HG02885 (cell line): ENCODE measurements around the gene CSPG4.
"Not testable (repeated sequence)": the region's sequence is repeated elsewhere in the genome, so short reads cannot be mapped to it uniquely, and the experiment has no call there.

Experiments used
- ATAC-seq: cut with Tn5 transposase; IDR thresholded peaks from one replicate; pipeline ENCODE4 v1.9.1; 2021; ENCODE audit warnings: mild to moderate bottlenecking; ENCODE audit not compliant: unreplicated experiment, poor library complexity

CSPG4 gene

GRCh38 chr15:75705854-75706681 is 6.6 kb downstream of the CSPG4 start:
- ATAC-seq, result no peak

- not testable (repeated sequence) for ATAC-seq
Observed at GRCh38 chr15:75705375-75705774, 7.3 kb downstream of the CSPG4 start.

GRCh38 chr15:75704618-75705017 is 8.0 kb downstream of the CSPG4 start:
- no peak for ATAC-seq

GRCh38 chr15:75704263-75704615 is 8.4 kb downstream of the CSPG4 start:
- no peak for ATAC-seq

- ATAC-seq, result not testable (repeated sequence)
Observed at GRCh38 chr15:75703440-75704262, 9.0 kb downstream of the CSPG4 start.

- ATAC-seq, result no peak
Observed at GRCh38 chr15:75702436-75702835, 10.2 kb downstream of the CSPG4 start.

GRCh38 chr15:75701071-75702003 is 11.3 kb downstream of the CSPG4 start:
- ATAC-seq, result not testable (repeated sequence)

GRCh38 chr15:75699961-75700874 is 12.4 kb downstream of the CSPG4 start:
- ATAC-seq, result not testable (repeated sequence)

GRCh38 chr15:75699517-75699916 is 13.1 kb downstream of the CSPG4 start:
- not testable (repeated sequence) for ATAC-seq

GRCh38 chr15:75697974-75698747 is 14.5 kb downstream of the CSPG4 start:
- ATAC-seq, result not testable (repeated sequence)

GRCh38 chr15:75697523-75697922 is 15.1 kb downstream of the CSPG4 start:
- ATAC-seq, result no peak

- ATAC-seq, result no peak
Observed at GRCh38 chr15:75696854-75697259, 15.8 kb downstream of the CSPG4 start.

- ATAC-seq, result no peak
Observed at GRCh38 chr15:75696311-75696720, 16.3 kb downstream of the CSPG4 start.

GRCh38 chr15:75695634-75696310 is 16.9 kb downstream of the CSPG4 start:
- no peak for ATAC-seq

GRCh38 chr15:75695220-75695619 is 17.4 kb downstream of the CSPG4 start:
- no peak for ATAC-seq

GRCh38 chr15:75694241-75695182 is 18.1 kb downstream of the CSPG4 start:
- ATAC-seq, result no peak
